GM12878 (cell line): ENCODE results near the gene RHOF. TPM values are rescaled to one million over a fixed set of nuclear protein-coding genes. Genes with fewer than 3 reads are reported as not detected.

Experiments
- ATAC-seq: fragments of 200-7000 bp; cut with Tn5 transposase; 3 replicates; pipeline ENCODE4 v1.9.1; 2020; ENCODE audit warnings: mild to moderate bottlenecking, moderate library complexity
- BruUV-seq: library from RNA; stranded (reverse); fragments of 400-500 nt; replicated peaks from 2 replicates; lab custom pipeline; 2021; lab: Mats Ljungman, UMichigan
- CTCF ChIA-PET: fragments of 300-600 bp; sonication (Branson Sonifier 250); formaldehyde crosslinking; extraction: SDS; loops from one replicate; lab custom pipeline; 2021; ENCODE audit warnings: inconsistent platforms; lab: Yijun Ruan, JAX
- POLR2A ChIA-PET: fragments of 350-600 bp; formaldehyde crosslinking; extraction: SDS; loops from one replicate; lab custom pipeline; 2021; ENCODE audit warnings: inconsistent platforms; lab: Charles Lee
- RAD21 ChIA-PET: fragments of 300-600 bp; sonication (Branson Sonifier 250); formaldehyde crosslinking; loops from one replicate; lab custom pipeline; 2023; ENCODE audit warnings: antibody characterized with exemption; ENCODE audit not compliant: unreplicated experiment; lab: Charles Lee
- SMC1A ChIA-PET: fragments of 300-600 bp; sonication (Branson Sonifier 250); formaldehyde crosslinking; loops from one replicate; lab custom pipeline; 2023; ENCODE audit not compliant: unreplicated experiment, uncharacterized antibody; lab: Charles Lee
- DNase-seq: peaks from one replicate; pipeline ENCODE4 v3.0.0-alpha.2; 2011; ENCODE audit warnings: low read depth, low spot score
- FAIRE-seq: peaks from 3 replicates; lab custom pipeline; 2011; peaks lifted over from hg19 to GRCh38; lab: Jason Lieb, UNC
- H2AFZ ChIP-seq: 2 replicates; pipeline ENCODE4 v1.6.0; 2011; ENCODE audit warnings: low read depth, low read length, control low read depth; ENCODE audit not compliant: control insufficient read depth
- H3K27ac ChIP-seq: 2 replicates; pipeline ENCODE4 v1.5.1; 2011; ENCODE audit warnings: control low read depth; ENCODE audit not compliant: control insufficient read depth, insufficient read depth
- H3K27me3 ChIP-seq, 2 experiments: replicated peaks in 1 of 2; 2 replicates each; pipeline versions ENCODE4 v1.6.0 to v1.6.1; 2011; ENCODE audit warnings: low read length in 1 of 2; ENCODE audit not compliant: control insufficient read depth in 2 of 2, insufficient read depth in 2 of 2
- H3K36me3 ChIP-seq, 2 experiments: 2 replicates each; pipeline ENCODE4 v1.5.1; 2011; ENCODE audit warnings: low read length in 1 of 2; ENCODE audit not compliant: control insufficient read depth in 2 of 2, insufficient read depth in 2 of 2
- H3K4me1 ChIP-seq: 2 replicates; pipeline ENCODE4 v1.6.1; 2011; ENCODE audit warnings: mild to moderate bottlenecking, low read length, moderate library complexity, mixed read lengths; ENCODE audit not compliant: control insufficient read depth, insufficient read depth
- H3K4me2 ChIP-seq: 2 replicates; pipeline ENCODE4 v1.6.0; 2011; ENCODE audit warnings: control low read depth; ENCODE audit not compliant: control insufficient read depth, insufficient read depth
- H3K4me3 ChIP-seq: fragments of 200-600 bp; sonication (generic); 2 replicates; pipeline ENCODE4 v1.5.1; 2016
- H3K79me2 ChIP-seq: 2 replicates; pipeline ENCODE4 v1.6.0; 2011; ENCODE audit warnings: low read length; ENCODE audit not compliant: control insufficient read depth, insufficient read depth
- H3K9ac ChIP-seq: 2 replicates; pipeline ENCODE4 v1.8.0; 2011; ENCODE audit warnings: low read length, control low read depth, mixed read lengths; ENCODE audit not compliant: control insufficient read depth, insufficient read depth
- H3K9me3 ChIP-seq: replicated peaks from 3 replicates; pipeline ENCODE4 v1.5.1; 2011; ENCODE audit warnings: mild to moderate bottlenecking, low read length; ENCODE audit not compliant: control insufficient read depth, insufficient read depth
- H4K20me1 ChIP-seq: 2 replicates; pipeline ENCODE4 v1.6.0; 2011; ENCODE audit not compliant: control insufficient read depth, insufficient read depth
- ASH2L ChIP-seq: fragments of 300-600, 200-600 bp; sonication (generic); IDR thresholded peaks from 2 replicates; pipeline ENCODE4 v1.6.1; 2017; ENCODE audit warnings: low read depth, mild to moderate bottlenecking, borderline replicate concordance
- FOXM1 ChIP-seq: IDR thresholded peaks from 2 replicates; pipeline ENCODE4 v1.6.1; 2012; ENCODE audit warnings: low read depth, mild to moderate bottlenecking, inconsistent platforms, low read length, moderate library complexity
- GABPA ChIP-seq: IDR thresholded peaks from 2 replicates; pipeline ENCODE4 v1.6.1; 2014; ENCODE audit warnings: antibody characterized with exemption, low read depth, mild to moderate bottlenecking, inconsistent platforms
- IRF4 ChIP-seq: IDR thresholded peaks from 2 replicates; pipeline ENCODE4 v1.6.1; 2011; ENCODE audit warnings: low read depth, low read length
- NKRF ChIP-seq: fragments of 450-650 bp; conservative IDR thresholded peaks from 2 replicates; pipeline ENCODE4 v1.6.1; 2017; ENCODE audit warnings: mild to moderate bottlenecking, moderate library complexity
- NR2C2 ChIP-seq: IDR thresholded peaks from 2 replicates; pipeline ENCODE4 v1.6.1; 2011; ENCODE audit warnings: borderline replicate concordance, low read depth; ENCODE audit not compliant: control insufficient read depth, insufficient read length
- POLR2A ChIP-seq: IDR thresholded peaks from 2 replicates; pipeline ENCODE4 v1.6.1; 2011; ENCODE audit warnings: low read depth, mild to moderate bottlenecking, low read length
- POU2F2 ChIP-seq: IDR thresholded peaks from 3 replicates; pipeline ENCODE4 v1.6.1; 2011; ENCODE audit warnings: low read depth, mild to moderate bottlenecking, low read length, borderline replicate concordance
- RCOR1 ChIP-seq: conservative IDR thresholded peaks from 2 replicates; pipeline ENCODE4 v1.6.1; 2012; ENCODE audit warnings: low read depth, low read length, improper control_type of control experiment
- RELA ChIP-seq: fragments of 450-650 bp; IDR thresholded peaks from 2 replicates; pipeline ENCODE4 v1.8.0; 2014; ENCODE audit warnings: borderline replicate concordance; ENCODE audit not compliant: partially characterized antibody
- RFX5 ChIP-seq: IDR thresholded peaks from 2 replicates; pipeline ENCODE4 v1.6.1; 2011; ENCODE audit warnings: low read depth, low read length, improper control_type of control experiment
- SMC3 ChIP-seq: IDR thresholded peaks from 2 replicates; pipeline ENCODE4 v1.6.1; 2011; ENCODE audit warnings: low read length, improper control_type of control experiment, borderline replicate concordance
- TAF1 ChIP-seq: IDR thresholded peaks from 2 replicates; pipeline ENCODE4 v1.6.1; 2011; ENCODE audit warnings: mild to moderate bottlenecking, low read depth, low read length, borderline replicate concordance
- YY1 ChIP-seq: IDR thresholded peaks from 2 replicates; pipeline ENCODE4 v1.6.1; 2011; ENCODE audit warnings: low read depth, mild to moderate bottlenecking, low read length
- ZNF217 ChIP-seq: fragments of 450-650 bp; IDR thresholded peaks from 2 replicates; pipeline ENCODE4 v1.6.1; 2017; ENCODE audit warnings: antibody characterized with exemption, mild to moderate bottlenecking
- ZNF384 ChIP-seq: IDR thresholded peaks from 2 replicates; pipeline ENCODE4 v1.6.1; 2012; ENCODE audit warnings: low read depth, mild to moderate bottlenecking, low read length, improper control_type of control experiment, borderline replicate concordance
- WGBS: methylation state at CpG from one replicate; pipeline ENCODE4 v1.1.6; 2016; ENCODE audit warnings: low lambda C conversion rate; ENCODE audit not compliant: insufficient replicate concordance, insufficient coverage; ENCODE audit errors: missing lambda C conversion rate; 5-methylcytosine and 5-hydroxymethylcytosine counted together
- in situ Hi-C: fragments of 300-500 bp; cut with MboI; formaldehyde crosslinking; loops from 9 replicates; pipeline ENCODE4 v1.14.3; 2018; ENCODE audit warnings: mixed read lengths
- intact Hi-C: fragments of 100-400 bp; cut with micrococcal nuclease; formaldehyde crosslinking; loops from one replicate; pipeline ENCODE4 v1.14.2; 2022; ENCODE audit not compliant: unreplicated experiment
- polyA plus RNA-seq, 11 experiments: library from polyadenylated mRNA; depleted of rRNA in 4 of 11; unstranded in 6 of 11; stranded (reverse) in 5 of 11; fragments of >200 nt; fragmentation: Nextera tagmentation in 4 of 11; fragmentation: Illumina TruSeq in 1 of 11; extraction: Ambion mirVana in 4 of 11; extraction: Trizol in 1 of 11; gene quantifications; 1 replicate in 1 of 11; 2 replicates in 10 of 11; pipeline versions ENCODE4 v1.2.1 to v1.2.3, GENCODE V29; 2011 to 2016; ENCODE audit warnings: inconsistent platforms in 2 of 11, missing spikeins in 2 of 11, low read depth in 1 of 11
- total RNA-seq, 4 experiments: library from RNA; depleted of rRNA in 3 of 4; stranded (reverse); fragments of >200 nt in 3 of 4; fragmentation: Illumina TruSeq in 1 of 4; extraction: Trizol in 1 of 4; gene quantifications; 2 replicates each; pipeline versions ENCODE4 v1.2.1 to v1.2.3, GENCODE V29; 2013 to 2021
- TF ChIP-seq, protein P1 (sequence below): fragments of 450-650 bp; IDR thresholded peaks from 2 replicates; pipeline ENCODE4 v1.6.1; 2017; ENCODE audit warnings: mild to moderate bottlenecking, moderate library complexity

RHOF gene
- total and polyA plus RNA-seq, 10 of the 15 experiments (the other 5 are each of a cell fraction or from before 2014, with no cell fraction given) = 6.1 to 78.7 (median 39.7) TPM

DNA sequence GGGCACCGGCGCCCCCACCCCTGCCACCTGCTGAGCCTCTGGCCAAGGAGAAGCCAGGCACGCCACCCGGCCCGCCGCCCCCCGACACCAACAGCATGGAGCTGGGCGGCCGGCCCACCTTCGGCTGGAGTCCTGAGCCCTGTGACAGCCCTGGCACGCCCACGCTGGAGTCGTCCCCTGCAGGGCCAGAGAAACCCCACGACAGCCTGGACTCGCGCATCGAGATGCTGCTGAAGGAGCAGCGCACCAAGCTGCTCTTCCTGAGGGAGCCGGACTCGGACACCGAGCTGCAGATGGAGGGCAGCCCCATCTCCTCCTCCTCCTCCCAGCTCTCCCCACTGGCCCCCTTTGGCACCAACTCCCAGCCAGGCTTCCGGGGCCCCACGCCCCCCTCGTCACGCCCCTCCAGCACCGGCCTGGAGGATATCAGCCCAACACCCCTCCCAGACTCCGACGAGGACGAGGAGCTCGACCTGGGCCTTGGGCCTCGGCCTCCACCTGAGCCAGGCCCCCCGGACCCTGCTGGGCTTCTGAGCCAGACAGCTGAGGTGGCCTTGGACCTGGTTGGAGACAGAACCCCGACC lies 16.8 kb upstream of the RHOF start (continued):
- no peak for TF ChIP-seq POU2F2
- TF ChIP-seq RFX5 = no peak
- TF ChIP-seq NKRF = no peak
- no peak for TF ChIP-seq SMC3
- no peak for TF ChIP-seq TAF1

GRCh38 chr12:121809712-121810116 lies 16.2 kb upstream of the RHOF start:
- SMC1A ChIA-PET = interaction anchor here (1.3 to 12.2 kb wide), 2 partner anchors 16 to 123 kb away, joined by 3 to 226 read pairs; partner anchors contain the start of gene RHOF

More at GRCh38 chr12:121809712-121810116, 16.2 kb upstream of the RHOF start:
- H3K9ac ChIP-seq = no peak overlapping the region
- H3K36me3 ChIP-seq = peaks cover 6 to 19% of the 10 kb centered on the region in 2 experiments; a peak in 3 of 4 replicates
- H3K4me3 ChIP-seq = no peak overlapping the region
- WGBS = 90% methylated on average over 17 of the region's 27 CpGs
- FAIRE-seq = no peak
- ATAC-seq = no peak
- intact Hi-C loops = no loop called here
- H3K9me3 ChIP-seq = no peaks in the 10 kb centered on the region
- TF ChIP-seq IRF4 = no peak
- no peak for TF ChIP-seq NR2C2
- TF ChIP-seq FOXM1 = no peak
- no peak for TF ChIP-seq YY1
- no peak for TF ChIP-seq RELA
- TF ChIP-seq, protein P1, sequence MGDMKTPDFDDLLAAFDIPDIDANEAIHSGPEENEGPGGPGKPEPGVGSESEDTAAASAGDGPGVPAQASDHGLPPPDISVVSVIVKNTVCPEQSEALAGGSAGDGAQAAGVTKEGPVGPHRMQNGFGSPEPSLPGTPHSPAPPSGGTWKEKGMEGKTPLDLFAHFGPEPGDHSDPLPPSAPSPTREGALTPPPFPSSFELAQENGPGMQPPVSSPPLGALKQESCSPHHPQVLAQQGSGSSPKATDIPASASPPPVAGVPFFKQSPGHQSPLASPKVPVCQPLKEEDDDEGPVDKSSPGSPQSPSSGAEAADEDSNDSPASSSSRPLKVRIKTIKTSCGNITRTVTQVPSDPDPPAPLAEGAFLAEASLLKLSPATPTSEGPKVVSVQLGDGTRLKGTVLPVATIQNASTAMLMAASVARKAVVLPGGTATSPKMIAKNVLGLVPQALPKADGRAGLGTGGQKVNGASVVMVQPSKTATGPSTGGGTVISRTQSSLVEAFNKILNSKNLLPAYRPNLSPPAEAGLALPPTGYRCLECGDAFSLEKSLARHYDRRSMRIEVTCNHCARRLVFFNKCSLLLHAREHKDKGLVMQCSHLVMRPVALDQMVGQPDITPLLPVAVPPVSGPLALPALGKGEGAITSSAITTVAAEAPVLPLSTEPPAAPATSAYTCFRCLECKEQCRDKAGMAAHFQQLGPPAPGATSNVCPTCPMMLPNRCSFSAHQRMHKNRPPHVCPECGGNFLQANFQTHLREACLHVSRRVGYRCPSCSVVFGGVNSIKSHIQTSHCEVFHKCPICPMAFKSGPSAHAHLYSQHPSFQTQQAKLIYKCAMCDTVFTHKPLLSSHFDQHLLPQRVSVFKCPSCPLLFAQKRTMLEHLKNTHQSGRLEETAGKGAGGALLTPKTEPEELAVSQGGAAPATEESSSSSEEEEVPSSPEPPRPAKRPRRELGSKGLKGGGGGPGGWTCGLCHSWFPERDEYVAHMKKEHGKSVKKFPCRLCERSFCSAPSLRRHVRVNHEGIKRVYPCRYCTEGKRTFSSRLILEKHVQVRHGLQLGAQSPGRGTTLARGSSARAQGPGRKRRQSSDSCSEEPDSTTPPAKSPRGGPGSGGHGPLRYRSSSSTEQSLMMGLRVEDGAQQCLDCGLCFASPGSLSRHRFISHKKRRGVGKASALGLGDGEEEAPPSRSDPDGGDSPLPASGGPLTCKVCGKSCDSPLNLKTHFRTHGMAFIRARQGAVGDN = no peak
- TF ChIP-seq ZNF384 = no peak
- TF ChIP-seq GABPA = no peak
- no peak for TF ChIP-seq ZNF217
- TF ChIP-seq POLR2A = no peak
- no peak for TF ChIP-seq RCOR1
- TF ChIP-seq ASH2L = no peak
- TF ChIP-seq, all 136 proteins: peak for 0
- no peak overlapping the region for H3K4me2 ChIP-seq
- RAD21 ChIA-PET = interaction anchor here (13.1 kb wide), 1 partner anchor 15 kb away, joined by 395 read pairs; the partner anchor contains the start of gene RHOF
- peaks cover 60% of the 10 kb centered on the region for H3K79me2 ChIP-seq
- CTCF ChIA-PET = interaction anchor here (1.6 to 13.6 kb wide), 4 partner anchors 13 to 79 kb away, joined by 3 to 565 read pairs (median 14); partner anchors contain the start of genes PSMD9 and RHOF
- BruUV-seq = no TSS peak
- no peak overlapping the region for H3K27ac ChIP-seq
- peaks cover 23% of the 10 kb centered on the region for H3K4me1 ChIP-seq
- H2AFZ ChIP-seq = no peak overlapping the region
- H4K20me1 ChIP-seq = peaks cover 9% of the 10 kb centered on the region
- H3K27me3 ChIP-seq = no peaks in the 10 kb centered on the region
- DNase-seq = no peak
- POLR2A ChIA-PET = interaction anchor here (0.6 kb wide), 1 partner anchor 181 kb away, joined by 4 read pairs; no protein-coding TSS in a partner anchor
- in situ Hi-C loops = no loop called here
